HepG2 (cell line): Measurements from ENCODE around the gene ARL16. TPM values are rescaled to one million over a fixed set of nuclear protein-coding genes. Genes with fewer than 3 reads are reported as not detected.

Experiments
- IKZF1 ChIP-seq: fragments of 450-650 bp; IDR thresholded peaks from 2 replicates; pipeline ENCODE4 v1.7.1; 2016
- NFKB2 ChIP-seq: sonication (generic); formaldehyde crosslinking; IDR thresholded peaks from 2 replicates; pipeline ENCODE4 v1.4.0; 2020; ENCODE audit warnings: missing genetic modification reagents, borderline replicate concordance
- NR2F6 ChIP-seq, 2 experiments: IDR thresholded peaks; 2 replicates each; pipeline ENCODE4 v1.6.1; 2016; ENCODE audit warnings: antibody characterized with exemption in 1 of 2, mild to moderate bottlenecking in 1 of 2
- SOX13 ChIP-seq, 3 experiments: fragments of 450-650 bp in 1 of 3; sonication (generic) in 1 of 3; formaldehyde crosslinking in 1 of 3; IDR thresholded peaks in 2 of 3; conservative IDR thresholded peaks in 1 of 3; 2 replicates each; pipeline versions ENCODE4 v1.5.0 to v1.6.1; 2016 to 2020; ENCODE audit warnings: antibody characterized with exemption in 1 of 3, mild to moderate bottlenecking in 1 of 3, missing compliant biosample characterization in 1 of 3, missing genetic modification reagents in 1 of 3, moderate library complexity in 1 of 3
- TAF15 ChIP-seq: fragments of 200-400 bp; formaldehyde crosslinking; IDR thresholded peaks from one replicate; pipeline ENCODE4 v1.6.1; 2018; ENCODE audit warnings: mild to moderate bottlenecking, low read depth, low read length; ENCODE audit not compliant: poor library complexity, severe bottlenecking
- ZBTB10 ChIP-seq: sonication (generic); formaldehyde crosslinking; IDR thresholded peaks from 2 replicates; pipeline ENCODE4 v1.4.0; 2020; ENCODE audit warnings: missing genetic modification reagents, borderline replicate concordance
- ZBTB4 ChIP-seq: sonication (generic); formaldehyde crosslinking; IDR thresholded peaks from 2 replicates; pipeline ENCODE4 v1.4.0; 2020; ENCODE audit warnings: missing genetic modification reagents, mild to moderate bottlenecking, borderline replicate concordance
- ZIK1 ChIP-seq: sonication (generic); formaldehyde crosslinking; IDR thresholded peaks from 2 replicates; pipeline ENCODE4 v1.5.0; 2020; ENCODE audit warnings: mild to moderate bottlenecking, low read depth, missing genetic modification reagents, borderline replicate concordance
- ZKSCAN5 ChIP-seq: sonication (generic); formaldehyde crosslinking; IDR thresholded peaks from 2 replicates; pipeline ENCODE4 v1.5.1; 2020; ENCODE audit warnings: mild to moderate bottlenecking, missing genetic modification reagents
- ZUFSP ChIP-seq: sonication (generic); formaldehyde crosslinking; IDR thresholded peaks from 2 replicates; pipeline ENCODE4 v1.9.0; 2021; ENCODE audit warnings: missing genetic modification reagents, mild to moderate bottlenecking, borderline replicate concordance
- ZXDC ChIP-seq: sonication (generic); formaldehyde crosslinking; IDR thresholded peaks from 2 replicates; pipeline ENCODE4 v1.5.0; 2020; ENCODE audit warnings: mild to moderate bottlenecking, missing genetic modification reagents
- polyA plus RNA-seq, 8 experiments: library from polyadenylated mRNA; depleted of rRNA in 3 of 8; stranded (reverse) in 7 of 8; unstranded in 1 of 8; fragments of >200 nt; fragmentation: Illumina TruSeq in 4 of 8; extraction: Trizol in 4 of 8; gene quantifications; 2 replicates each; pipeline versions ENCODE4 v1.2.1 to v1.2.3, GENCODE V29; 2011 to 2016; ENCODE audit warnings: low read depth in 4 of 8, missing spikeins in 1 of 8, mixed read lengths in 1 of 8; ENCODE audit not compliant: insufficient read depth in 1 of 8
- total RNA-seq, 5 experiments: library from RNA; depleted of rRNA; stranded (reverse); fragments of >200 nt; fragmentation: Illumina TruSeq; extraction: Trizol; gene quantifications; 2 replicates each; pipeline ENCODE4 v1.2.3, GENCODE V29; 2016; ENCODE audit warnings: low read depth in 1 of 5

Gene ARL16
- total and polyA plus RNA-seq, 2 of the 13 experiments (the other 11 are each of a cell fraction or from before 2014, with no cell fraction given): 20.8 to 30.8 TPM

- TF ChIP-seq ZBTB4 (no peak), ZBTB10 (no peak; the same call in 1 of the 2 replicates), NFKB2 (CRISPR knock-in tag) (peak; percentile 95), ZIK1 (peak; percentile 56; the same call in 1 of the 2 replicates), ZXDC (0 out of 2 replicates have a peak, but pooled peaks have one; percentile 59), NR2F6 (IDR thresholded peaks at IDR 0.05) (no peak), NR2F6 (CRISPR knock-in tag; IDR thresholded peaks at IDR 0.05) (peak; percentile 70; the same call in 1 of the 2 replicates), ZKSCAN5 (no peak), ZUFSP (no peak), TAF15 (no peak), SOX13 (IDR thresholded peaks at IDR 0.05) (no peak), SOX13 (CRISPR knock-in tag; conservative IDR thresholded peaks at IDR 0.05 in 1 of 2, IDR thresholded peaks at IDR 0.05 in 1 of 2) (peak in 1 of 2 experiments; percentile 70; a peak in 1 of 4 replicates), IKZF1 (no peak)
Observed at GRCh38 chr17:81636505-81637288, 46.9 kb downstream of the ARL16 start, which contains the start of the genes NPLOC4 and TSPAN10 (continued).
